Tibial nerve (tissue), 3 donors: ENCODE data around the gene SLC25A21.

ENCODE experiments used
- CTCF ChIP-seq, 5 experiments: fragments of 200-600 bp in 3 of 5; fragments of 450-650 bp in 2 of 5; sonication (generic) in 3 of 5; IDR thresholded peaks; one replicate each; pipeline ENCODE4 v1.5.1; 2016 to 2019; ENCODE audit warnings: antibody characterized with exemption in 5 of 5, mild to moderate bottlenecking in 3 of 5, moderate library complexity in 2 of 5
- POLR2A ChIP-seq, 2 donors: fragments of 450-650 bp; IDR thresholded peaks; one replicate each; pipeline ENCODE4 v1.6.1; 2017; ENCODE audit warnings: antibody characterized with exemption in 2 of 2, mild to moderate bottlenecking in 2 of 2, moderate library complexity in 2 of 2

- TF ChIP-seq CTCF (IDR thresholded peaks at IDR 0.05), result no peak
- no peak for TF ChIP-seq POLR2A (IDR thresholded peaks at IDR 0.05)
Measured at GRCh38 chr14:37186865-37187264, 14.5 kb upstream of the SLC25A21 start.
